GM12873 (cell line): ENCODE results near the gene RNF224.

Experiments
- CTCF ChIP-seq: IDR thresholded peaks from 2 replicates; pipeline ENCODE4 v1.5.1; 2012; ENCODE audit warnings: low read depth, mild to moderate bottlenecking, moderate library complexity, low read length, control low read depth; ENCODE audit not compliant: insufficient read depth; ENCODE audit errors: missing control alignments

The RNF224 gene

DNA sequence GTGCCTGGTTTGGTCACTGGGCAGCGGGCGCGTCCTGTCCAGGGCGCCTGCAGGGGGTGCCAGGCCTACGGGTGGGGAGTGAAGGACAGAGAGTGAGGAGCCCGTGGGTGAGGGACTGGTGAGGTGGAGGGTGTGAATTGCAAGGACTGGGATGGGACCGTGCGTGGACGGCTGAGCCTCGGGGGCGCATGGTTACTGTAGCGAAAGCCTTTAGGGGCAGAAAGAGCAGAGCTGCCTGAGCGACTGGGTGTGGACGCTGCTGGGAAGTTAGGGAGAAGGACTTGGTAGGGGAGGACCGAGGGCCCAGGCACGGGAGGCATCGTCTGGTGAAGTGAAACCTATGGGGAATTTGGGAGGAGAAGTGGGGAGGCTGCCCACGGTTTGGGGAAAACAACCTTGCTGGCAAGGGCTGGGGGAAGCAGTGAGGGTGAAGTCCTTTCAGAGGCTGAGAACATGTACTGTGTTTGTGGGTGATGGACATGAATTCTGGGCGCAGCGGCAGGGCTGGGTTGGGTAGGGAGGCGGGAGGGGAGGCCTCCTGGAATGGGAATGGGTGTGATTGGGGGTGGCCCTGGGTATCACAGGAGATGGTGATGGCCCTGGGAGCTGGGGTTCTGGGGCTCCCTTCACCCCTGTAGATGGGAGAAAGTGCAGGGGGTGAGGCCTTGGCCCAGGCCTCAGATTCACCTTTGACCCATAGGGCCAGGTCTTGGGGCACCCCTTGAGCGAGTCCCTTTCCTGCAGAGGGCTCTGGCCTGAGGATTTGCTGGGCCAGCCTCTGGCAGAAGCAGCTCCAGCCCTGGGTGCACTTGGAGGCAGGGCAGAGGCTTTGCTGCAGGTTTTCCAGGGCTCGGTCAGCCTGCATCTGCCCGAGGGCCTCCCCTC is 48.5 kb downstream of the RNF224 start:
- TF ChIP-seq CTCF: no peak

- TF ChIP-seq CTCF: no peak
Observed at GRCh38 chr9:137276473-137277328, 49.4 kb downstream of the RNF224 start.

GRCh38 chr9:137277329-137278041 is 50.2 kb downstream of the RNF224 start, which contains the start of gene TOR4A:
Gene TOR4A (plus strand): TSS chr9:137277726. CDS start chr9:137278690, 964 bp downstream.
- peak; percentile 33 for TF ChIP-seq CTCF

- TF ChIP-seq CTCF: no peak
Observed at GRCh38 chr9:137278061-137278701, 50.9 kb downstream of the RNF224 start.
